GM13976 (cell line): ENCODE results near the gene PCED1B.
"Not testable (repeated sequence)": the region's sequence is repeated elsewhere in the genome, so short reads cannot be mapped to it uniquely, and the experiment has no call there.

Experiments used
- DNase-seq: peaks from one replicate; pipeline ENCODE4 v3.0.0; 2012; ENCODE audit warnings: low spot score
- CTCF ChIP-seq: IDR thresholded peaks from 2 replicates; pipeline ENCODE4 v1.5.1; 2012; ENCODE audit warnings: borderline replicate concordance, mild to moderate bottlenecking; ENCODE audit not compliant: insufficient read depth; ENCODE audit errors: extremely low read depth, missing control alignments, control extremely low read depth
- in situ Hi-C: fragments of 300-500 bp; cut with MboI; formaldehyde crosslinking; loops from one replicate; pipeline ENCODE4 v1.12.0; 2022; ENCODE audit warnings: low sequenced_read_pairs, mixed read lengths, inconsistent platforms; ENCODE audit not compliant: unreplicated experiment

Gene PCED1B

GRCh38 chr12:47160316-47161244, 81.2 kb downstream of the PCED1B start:
- DNase-seq = no peak
- in situ Hi-C loops = no loop called here
- no peak for TF ChIP-seq CTCF

GRCh38 chr12:47164116-47164515, 84.7 kb downstream of the PCED1B start:
- no peak for DNase-seq
- in situ Hi-C loops = no loop called here
- no peak for TF ChIP-seq CTCF

GRCh38 chr12:47164724-47165439, 85.5 kb downstream of the PCED1B start:
- in situ Hi-C loops = no loop called here
- DNase-seq = no peak
- TF ChIP-seq CTCF = no peak

- no peak for DNase-seq
- no peak for TF ChIP-seq CTCF
- in situ Hi-C loops = no loop called here
These were observed 86.5 kb downstream of the PCED1B start for GRCh38 chr12:47165934-47166333.

GRCh38 chr12:47166365-47166764, 86.9 kb downstream of the PCED1B start:
- DNase-seq = no peak
- in situ Hi-C loops = no loop called here
- TF ChIP-seq CTCF = no peak

- in situ Hi-C loops = not testable (repeated sequence)
These were observed 90.9 kb downstream of the PCED1B start for GRCh38 chr12:47170281-47170680.

GRCh38 chr12:47178014-47178413, 98.6 kb downstream of the PCED1B start:
- in situ Hi-C loops = no loop called here
- TF ChIP-seq CTCF = no peak

More at GRCh38 chr12:47170281-47170680, 90.9 kb downstream of the PCED1B start:
- not testable (repeated sequence) for DNase-seq

GRCh38 chr12:47182164-47182938, 102.9 kb downstream of the PCED1B start:
- in situ Hi-C loops, DNase-seq: not testable (repeated sequence)

More at GRCh38 chr12:47178014-47178413, 98.6 kb downstream of the PCED1B start:
- DNase-seq = no peak
